SK-N-MC (cell line): ENCODE data around the gene ABCA3.

Experiments used
- DNase-seq: peaks from one replicate; pipeline ENCODE4 v3.0.0-alpha.2; 2011; ENCODE audit warnings: low read depth, low spot score
- H3K27ac ChIP-seq: fragments of 200-600 bp; sonication (generic); 2 replicates; pipeline ENCODE4 v1.5.1; 2016; ENCODE audit warnings: mixed run types
- H3K36me3 ChIP-seq: fragments of 200-600 bp; sonication (generic); 2 replicates; pipeline ENCODE4 v1.6.1; 2017; ENCODE audit warnings: antibody characterized with exemption, low read length, mixed read lengths; ENCODE audit not compliant: insufficient read depth
- H3K4me3 ChIP-seq: fragments of 200-600 bp; sonication (generic); 2 replicates; pipeline ENCODE4 v1.5.1; 2016
- H3K9ac ChIP-seq: fragments of 200-600 bp; sonication (generic); 2 replicates; pipeline ENCODE4 v1.8.0; 2017; ENCODE audit warnings: mixed run types, mixed read lengths; ENCODE audit not compliant: insufficient read length
- H3K9me3 ChIP-seq: fragments of 200-600 bp; sonication (generic); 2 replicates; pipeline ENCODE4 v1.6.1; 2017; ENCODE audit warnings: low read depth, mild to moderate bottlenecking, antibody characterized with exemption, low read length, moderate library complexity, mixed read lengths
- EZH2 ChIP-seq: fragments of 200-600 bp; sonication (generic); IDR thresholded peaks from one replicate; pipeline ENCODE4 v1.6.1; 2017; ENCODE audit warnings: antibody characterized with exemption
- FOXP2 ChIP-seq: optimal IDR thresholded peaks from 2 replicates; pipeline ENCODE3; 2011; ENCODE audit warnings: mild to moderate bottlenecking, moderate library complexity; ENCODE audit not compliant: insufficient read depth; ENCODE audit errors: extremely low read length, control extremely low read depth
- POLR2AphosphoS5 ChIP-seq: IDR thresholded peaks from 2 replicates; pipeline ENCODE4 v1.6.1; 2012; ENCODE audit warnings: mild to moderate bottlenecking, low read depth, low read length, borderline replicate concordance

Gene ABCA3

DNA sequence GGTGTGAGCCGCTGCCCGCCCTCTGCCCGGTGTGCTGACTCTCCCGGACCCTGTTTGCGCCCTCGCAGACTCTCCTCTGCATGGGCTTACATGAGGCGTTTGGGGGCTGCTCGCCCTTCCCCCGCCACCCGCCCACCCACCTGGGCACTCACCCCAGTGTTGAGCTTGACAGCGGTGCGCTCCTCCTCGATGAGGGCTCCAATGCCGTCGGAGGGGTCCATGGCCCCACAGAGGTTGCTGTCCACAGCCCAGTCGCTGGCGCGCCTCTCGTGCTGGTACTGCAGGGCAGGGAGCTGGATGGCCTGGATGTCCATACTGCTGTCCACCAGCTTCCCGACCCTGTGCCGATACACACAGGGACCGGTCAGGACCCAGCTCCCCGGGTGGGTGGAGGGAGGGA lies 51.2 kb downstream of the ABCA3 start:
- no peak for TF ChIP-seq EZH2
- TF ChIP-seq FOXP2 = no peak
- no peak for TF ChIP-seq POLR2AphosphoS5
- Histone ChIP-seq H3K9me3 (no peaks in the 10 kb centered on the region), H3K36me3 (no peaks in the 10 kb centered on the region), H3K9ac (no peak overlapping the region), H3K27ac (no peak overlapping the region), H3K4me3 (no peak overlapping the region)
- DNase-seq = no peak

DNA sequence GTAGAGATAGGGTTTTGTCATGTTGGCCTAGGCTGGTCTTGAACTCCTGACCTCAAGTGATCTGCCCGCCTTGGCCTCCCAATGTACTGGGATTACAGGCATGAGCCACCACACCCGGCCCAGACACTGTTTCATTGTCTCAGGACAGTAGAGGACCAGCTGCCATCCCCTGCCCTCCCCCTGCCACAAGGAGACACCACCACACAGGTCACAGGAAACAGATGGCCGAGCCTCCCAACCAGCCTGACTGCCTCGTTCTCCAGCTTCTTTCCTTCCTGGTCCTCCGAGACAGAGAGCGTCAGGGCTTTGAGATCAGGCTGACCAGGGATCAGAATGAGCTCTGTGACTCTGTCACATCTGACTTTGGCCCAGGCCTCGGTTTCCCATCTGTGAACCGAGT lies 51.8 kb downstream of the ABCA3 start:
- TF ChIP-seq POLR2AphosphoS5 (no peak), FOXP2 (no peak), EZH2 (no peak)
- H3K9me3 ChIP-seq = no peaks in the 10 kb centered on the region
- no peaks in the 10 kb centered on the region for H3K36me3 ChIP-seq
- H3K27ac ChIP-seq = no peak overlapping the region
- no peak overlapping the region for H3K4me3 ChIP-seq
- no peak overlapping the region for H3K9ac ChIP-seq
- no peak for DNase-seq

DNA sequence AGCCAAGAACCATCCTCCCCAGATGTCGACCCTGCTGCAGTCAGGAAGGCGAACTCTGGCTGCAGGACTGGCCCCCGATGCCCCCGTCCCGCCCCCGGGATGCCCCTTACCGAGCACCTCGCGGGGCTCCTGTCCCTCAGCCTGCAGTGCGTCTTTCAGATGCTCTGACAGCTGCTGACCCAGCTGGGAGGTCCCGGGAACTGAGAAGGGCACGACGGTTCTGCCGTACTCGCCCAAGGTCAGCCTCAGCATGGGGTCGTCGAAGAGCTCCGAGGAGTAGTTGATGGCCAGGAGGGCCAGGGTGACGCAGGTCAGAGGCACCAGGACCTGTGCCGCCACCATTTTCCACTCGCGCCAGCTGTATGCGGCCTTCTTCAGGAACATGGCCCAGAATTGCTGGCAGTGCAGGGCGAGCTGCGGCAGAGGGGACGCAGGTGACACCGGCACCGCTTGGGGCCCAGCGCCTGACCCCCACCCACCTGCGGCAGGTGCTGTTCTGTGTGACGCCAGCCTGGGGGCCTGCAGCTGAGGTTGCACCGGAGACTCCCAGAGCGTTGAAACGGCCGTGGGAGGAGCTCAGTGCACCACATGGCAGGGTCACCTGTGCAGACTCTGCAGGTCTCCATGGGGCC lies 52.5 kb downstream of the ABCA3 start:
- Histone ChIP-seq H3K4me3 (no peak overlapping the region), H3K9ac (no peak overlapping the region), H3K36me3 (no peaks in the 10 kb centered on the region), H3K9me3 (no peaks in the 10 kb centered on the region), H3K27ac (no peak overlapping the region)
- DNase-seq = no peak
- TF ChIP-seq FOXP2 (no peak), EZH2 (no peak), POLR2AphosphoS5 (no peak)

GRCh38 chr16:2286550-2286949 lies 54.0 kb downstream of the ABCA3 start:
- Histone ChIP-seq H3K27ac (no peak overlapping the region), H3K9me3 (no peaks in the 10 kb centered on the region), H3K4me3 (no peak overlapping the region), H3K9ac (no peak overlapping the region), H3K36me3 (no peaks in the 10 kb centered on the region)
- DNase-seq = no peak
- TF ChIP-seq EZH2 = no peak
- no peak for TF ChIP-seq FOXP2
- no peak for TF ChIP-seq POLR2AphosphoS5

GRCh38 chr16:2285731-2286191 lies 54.8 kb downstream of the ABCA3 start:
- DNase-seq = no peak
- Histone ChIP-seq H3K27ac (no peak overlapping the region), H3K9me3 (no peaks in the 10 kb centered on the region), H3K9ac (no peak overlapping the region), H3K36me3 (no peaks in the 10 kb centered on the region), H3K4me3 (no peak overlapping the region)
- no peak for TF ChIP-seq POLR2AphosphoS5
- TF ChIP-seq FOXP2 = no peak
- no peak for TF ChIP-seq EZH2

GRCh38 chr16:2284797-2285576 lies 55.5 kb downstream of the ABCA3 start:
- DNase-seq = no peak
- no peak overlapping the region for H3K9ac ChIP-seq
- no peak overlapping the region for H3K27ac ChIP-seq
- TF ChIP-seq EZH2 (no peak), POLR2AphosphoS5 (no peak), FOXP2 (no peak)
- H3K36me3 ChIP-seq = no peaks in the 10 kb centered on the region
- H3K4me3 ChIP-seq = no peak overlapping the region
- H3K9me3 ChIP-seq = no peaks in the 10 kb centered on the region

DNA sequence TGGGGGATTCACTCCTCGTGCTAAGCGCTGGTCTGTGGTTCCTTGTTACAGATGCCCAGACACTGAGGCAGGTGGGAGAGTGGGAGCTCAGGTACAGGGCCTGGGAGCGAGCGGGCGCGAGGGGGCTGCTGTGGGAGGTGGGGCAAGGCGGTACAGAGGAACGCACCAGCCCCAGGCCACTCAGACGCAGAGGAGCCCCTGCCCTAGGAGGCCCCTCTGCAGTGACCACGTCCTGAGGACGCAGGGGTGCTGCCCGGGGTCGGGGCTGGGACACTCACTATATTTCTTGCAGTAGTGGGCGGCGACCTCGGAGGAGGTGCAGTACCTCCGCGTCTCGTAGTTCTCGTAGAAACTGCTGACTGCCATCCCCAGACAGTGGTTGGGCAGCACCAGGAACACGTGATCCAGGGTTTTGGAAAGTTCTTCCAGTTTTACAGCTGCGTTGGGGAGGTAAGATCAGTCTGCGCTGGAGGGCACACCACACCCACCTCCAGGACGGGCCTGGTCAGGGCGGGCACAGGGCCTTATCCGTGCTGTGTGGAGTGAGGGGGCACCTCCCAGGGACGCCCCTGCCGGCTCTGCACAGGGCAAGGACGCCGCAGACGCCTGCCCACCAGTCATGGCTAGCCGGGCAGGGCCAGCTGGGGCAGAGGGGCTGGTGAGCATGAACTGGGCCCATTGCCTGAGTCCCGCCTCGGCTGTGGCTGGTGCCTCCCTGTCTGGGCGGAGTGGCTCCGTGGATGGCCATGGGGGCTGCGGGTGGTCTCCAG lies 56.3 kb downstream of the ABCA3 start:
- H3K36me3 ChIP-seq = no peaks in the 10 kb centered on the region
- H3K9ac ChIP-seq = no peak overlapping the region
- DNase-seq = no peak

More for the DNA sequence above, 56.3 kb downstream of the ABCA3 start:
- Histone ChIP-seq H3K9me3 (no peaks in the 10 kb centered on the region), H3K4me3 (no peak overlapping the region), H3K27ac (no peak overlapping the region)
- no peak for TF ChIP-seq FOXP2
- TF ChIP-seq POLR2AphosphoS5 = no peak
- TF ChIP-seq EZH2 = no peak
